RPMI7951 (cell line): ENCODE results near the gene DYNC1I1. TPM values are rescaled to one million over a fixed set of nuclear protein-coding genes. Genes with fewer than 3 reads are reported as not detected.
A peak's percentile ranks its signal among the peaks of the same experiment; 100 is the strongest.

Source experiments
- DNase-seq: peaks from one replicate; pipeline ENCODE4 v3.0.0-alpha.2; 2012; ENCODE audit warnings: low read depth
- total RNA-seq: library from RNA; depleted of rRNA; stranded (reverse); fragments of >200 nt; shearing (Covaris generic); gene quantifications from 2 replicates; pipeline ENCODE4 v1.2.3, GENCODE V29; 2014

DYNC1I1 gene
- total RNA-seq, 1 experiment from 2014 or later: 2.5 TPM

DNA sequence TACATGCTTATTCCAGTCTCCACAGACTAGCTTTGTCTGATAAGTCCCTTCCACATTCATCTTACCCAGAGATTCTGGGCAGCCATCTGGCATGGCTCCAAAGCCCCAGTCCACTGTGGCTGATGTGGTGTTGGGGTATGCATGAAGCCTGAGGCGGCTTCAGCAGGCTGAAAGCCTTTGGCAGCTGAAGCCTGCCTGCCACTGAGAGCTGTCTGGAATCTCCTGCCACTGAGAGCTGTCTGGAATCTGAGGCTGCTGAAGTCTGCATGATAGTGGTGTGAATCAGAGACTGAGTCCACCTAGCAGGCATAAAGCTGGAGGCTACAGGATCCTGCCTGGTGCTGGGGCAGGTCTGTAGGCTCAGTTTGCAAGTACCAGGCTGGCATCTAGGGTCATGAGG, 87.1 kb downstream of the DYNC1I1 start:
- DNase-seq: peak; percentile 94

DNA sequence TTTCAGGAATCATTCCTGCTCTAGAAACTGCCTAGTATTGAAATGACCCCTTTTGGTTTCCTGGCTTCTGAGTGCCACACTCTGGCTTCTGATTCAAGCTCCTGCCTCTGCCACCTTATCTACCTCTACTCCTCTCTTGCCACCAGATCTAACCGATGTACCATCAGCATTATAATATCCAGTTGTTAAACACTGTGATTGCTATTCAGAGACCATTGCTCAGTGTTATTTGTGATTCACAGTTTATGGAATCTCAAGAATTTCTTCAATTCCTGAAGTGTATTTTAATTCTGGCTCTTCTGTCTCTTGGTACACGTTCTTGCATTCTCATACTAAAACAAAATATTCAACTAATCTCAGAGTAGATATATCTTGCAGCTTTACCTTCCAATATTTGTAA, 88.7 kb downstream of the DYNC1I1 start:
- peak; percentile 29 for DNase-seq

DNA sequence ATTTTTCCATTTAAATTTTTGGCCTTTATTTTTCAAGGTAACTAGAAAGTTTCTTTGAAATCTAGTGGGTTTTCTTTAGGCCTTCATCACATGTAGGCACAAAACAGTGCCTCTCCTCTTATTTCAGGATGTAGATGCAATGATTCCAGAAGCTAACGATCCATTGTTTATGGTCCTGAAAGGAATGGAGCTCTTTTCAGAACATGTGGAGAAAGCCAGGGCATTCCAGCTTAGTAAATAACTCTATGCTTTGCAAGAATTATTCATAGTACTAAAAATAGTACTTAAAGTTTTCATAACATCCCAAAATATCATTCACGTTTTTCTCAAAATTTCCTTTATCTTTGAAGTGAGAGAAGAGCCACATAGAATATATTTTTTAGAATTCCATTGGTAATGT, 91.3 kb downstream of the DYNC1I1 start:
- DNase-seq: no peak

DNA sequence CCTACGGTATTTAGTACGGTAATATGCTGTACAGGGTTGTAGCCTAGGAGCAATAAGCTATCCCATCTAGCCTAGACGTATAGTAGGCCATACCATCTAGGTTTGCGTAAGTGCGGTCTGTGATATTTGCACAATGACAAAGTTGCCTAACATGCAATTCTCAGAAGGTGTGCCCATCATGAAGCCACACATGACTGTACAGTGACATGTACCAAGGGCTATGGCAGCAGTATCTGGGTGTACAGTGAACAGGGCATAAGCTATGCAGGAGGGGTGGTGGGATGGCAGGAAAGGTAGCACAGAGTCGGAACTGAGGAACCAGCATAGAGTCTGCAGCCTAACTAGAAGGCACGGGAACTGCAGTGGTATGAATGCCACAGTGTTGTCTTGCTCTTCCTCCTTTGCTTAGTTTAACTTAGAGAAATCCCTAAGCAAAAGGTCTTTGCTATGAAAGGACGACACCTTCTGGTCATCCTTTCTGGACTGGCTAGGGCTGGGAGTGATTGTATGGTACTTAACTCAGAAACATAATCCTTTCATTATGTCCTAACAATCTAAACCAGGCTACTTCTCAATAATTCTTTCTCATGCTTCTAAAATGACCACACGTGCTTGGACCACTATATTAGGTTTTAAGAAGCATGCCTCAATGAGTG, 93.5 kb downstream of the DYNC1I1 start:
- peak; percentile 28 for DNase-seq

DNA sequence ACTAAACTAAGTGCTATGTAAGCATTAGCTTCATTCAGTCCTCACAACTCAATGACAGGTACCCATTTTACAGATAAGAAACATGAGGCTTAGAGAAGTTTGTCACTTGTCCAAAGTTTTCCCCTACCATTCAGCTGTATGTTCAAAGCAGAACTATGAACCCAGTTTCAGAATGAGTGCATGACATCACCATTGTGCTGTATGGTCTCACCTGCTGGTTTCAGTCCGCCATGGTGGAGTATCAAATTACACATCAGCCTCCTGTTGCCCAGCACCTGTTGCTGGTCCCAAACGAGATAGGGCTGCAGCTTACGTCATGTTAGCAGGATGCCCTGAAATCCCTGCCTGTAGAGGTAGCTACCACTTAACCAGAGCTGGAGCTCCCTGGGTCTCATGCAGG, 95.0 kb downstream of the DYNC1I1 start:
- DNase-seq: no peak

DNA sequence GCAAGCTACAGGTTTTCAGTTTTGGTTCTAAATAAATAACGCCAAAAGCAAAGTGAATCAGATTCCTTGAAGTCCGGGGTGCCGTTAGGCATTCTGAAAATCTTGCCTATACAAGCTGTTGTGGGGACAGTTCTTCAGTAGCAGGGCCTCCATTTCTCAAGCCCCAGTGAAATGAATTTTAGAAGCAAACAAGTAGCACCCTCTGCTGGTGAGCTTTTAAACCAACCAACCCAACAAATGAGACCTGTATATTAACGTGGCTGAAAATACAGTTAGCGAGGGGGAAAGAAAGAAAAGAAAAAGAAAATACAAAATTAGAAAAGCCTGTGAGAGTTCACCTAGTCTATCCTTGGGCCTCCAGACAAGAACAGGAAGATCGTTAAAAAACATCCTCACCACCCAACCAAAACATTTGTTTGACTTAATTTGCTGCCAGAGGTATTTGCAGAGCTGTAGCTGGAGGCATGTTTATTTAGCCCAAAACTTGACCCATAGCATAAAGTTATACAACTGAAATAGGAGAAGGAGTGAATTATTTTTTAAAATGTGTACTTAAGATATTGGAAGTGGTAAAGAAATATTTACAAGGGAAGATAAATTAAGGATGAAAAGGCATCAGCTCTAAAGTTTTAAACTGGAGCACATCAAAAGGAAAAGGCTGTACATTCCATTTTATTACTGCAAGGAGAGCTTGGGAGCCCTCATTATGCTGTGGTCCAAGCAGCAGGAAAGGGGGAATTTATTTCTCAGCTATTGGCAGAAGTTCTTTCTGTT, 98.9 kb downstream of the DYNC1I1 start:
- DNase-seq: peak; percentile 58

DNA sequence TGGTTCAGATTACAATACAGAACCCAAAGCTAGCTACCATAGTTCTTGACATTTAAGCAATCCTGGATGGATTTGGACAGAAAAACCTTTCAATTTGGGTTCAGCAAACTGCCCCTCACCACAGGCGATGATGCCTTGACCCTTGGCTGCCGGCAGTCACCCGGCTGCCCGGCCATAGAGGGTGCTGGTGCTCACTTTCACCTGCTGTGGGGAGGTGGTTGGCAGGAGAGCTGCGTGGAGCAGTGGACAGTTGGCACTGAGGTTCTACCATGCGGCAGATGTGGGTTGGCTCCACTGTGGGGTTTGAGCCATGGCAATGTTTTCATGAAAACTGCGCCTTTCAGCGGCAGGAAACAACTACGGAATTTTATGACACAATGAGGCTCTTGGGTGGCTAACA, 99.5 kb downstream of the DYNC1I1 start:
- no peak for DNase-seq

DNA sequence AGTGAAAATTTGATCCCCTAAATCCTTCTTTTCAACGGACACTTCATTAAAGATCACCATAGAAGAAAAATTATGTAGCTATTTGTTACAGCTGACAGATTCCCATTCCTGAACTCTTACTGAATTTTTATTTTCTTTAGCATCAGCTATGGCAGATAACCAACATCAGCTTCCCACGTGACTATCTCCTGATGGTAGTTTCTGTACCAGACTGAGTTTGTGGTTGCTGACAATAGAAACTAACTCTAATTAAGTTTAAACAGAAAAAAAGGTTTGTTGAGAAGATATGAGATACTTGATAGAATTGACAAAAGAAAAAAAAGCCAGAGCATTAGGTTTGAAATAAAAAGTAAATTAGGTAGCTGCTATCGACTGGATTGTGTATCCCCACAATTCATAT, 101.8 kb downstream of the DYNC1I1 start:
- no peak for DNase-seq

DNA sequence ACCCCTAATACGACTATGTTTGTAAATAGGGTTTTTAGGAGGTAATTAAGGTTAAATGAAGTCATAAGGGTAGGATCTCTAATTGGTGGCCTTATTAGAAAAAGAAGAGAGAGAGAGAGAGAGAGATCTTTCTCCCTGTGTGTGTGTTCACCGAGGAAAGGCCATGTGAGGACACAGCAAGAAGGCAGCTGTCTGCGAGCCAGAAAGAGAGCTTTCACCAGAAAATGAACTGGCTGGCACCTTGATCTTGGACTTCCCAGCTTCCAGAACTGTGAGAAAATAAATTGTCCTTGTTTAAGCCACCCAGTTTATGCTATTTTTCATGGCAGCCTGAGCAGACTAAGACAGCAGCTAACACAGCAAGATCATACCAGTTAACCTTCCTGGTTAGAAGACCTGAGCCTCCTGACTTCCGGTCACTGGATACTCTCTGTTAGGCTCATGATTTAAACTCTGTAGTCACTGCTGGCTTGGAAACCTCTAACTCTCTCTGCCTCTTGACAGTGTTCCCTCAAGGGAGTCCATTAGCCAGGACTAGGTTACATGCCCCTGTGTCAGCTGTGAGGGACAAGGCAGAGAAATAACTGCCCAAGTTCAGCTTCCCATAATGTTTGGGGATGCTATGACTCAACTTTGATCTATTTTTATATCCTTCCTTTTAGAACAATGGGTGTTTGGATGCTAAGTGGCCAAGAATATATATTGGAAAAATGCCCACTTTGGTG, 102.3 kb downstream of the DYNC1I1 start:
- DNase-seq: peak; percentile 39

DNA sequence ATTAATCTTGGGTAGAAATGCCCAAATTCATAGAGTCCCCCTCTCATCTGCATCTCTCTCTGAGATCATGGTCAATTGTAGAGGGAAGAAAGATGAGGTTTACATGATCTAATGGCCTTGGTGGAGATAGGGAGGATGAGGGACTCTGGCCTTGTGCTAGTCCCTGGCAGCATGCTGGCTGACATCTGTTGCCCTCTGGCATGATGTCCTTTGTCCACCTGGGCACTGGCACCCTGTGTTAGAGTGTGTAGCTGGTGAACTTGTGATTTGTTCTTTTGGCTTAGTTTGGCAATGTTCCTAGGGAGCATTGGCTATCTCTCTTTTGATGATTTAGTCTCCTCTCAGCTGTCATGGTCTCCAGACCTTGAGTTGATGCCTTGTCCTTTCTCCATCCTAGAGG, 103.2 kb downstream of the DYNC1I1 start:
- DNase-seq: no peak

DNA sequence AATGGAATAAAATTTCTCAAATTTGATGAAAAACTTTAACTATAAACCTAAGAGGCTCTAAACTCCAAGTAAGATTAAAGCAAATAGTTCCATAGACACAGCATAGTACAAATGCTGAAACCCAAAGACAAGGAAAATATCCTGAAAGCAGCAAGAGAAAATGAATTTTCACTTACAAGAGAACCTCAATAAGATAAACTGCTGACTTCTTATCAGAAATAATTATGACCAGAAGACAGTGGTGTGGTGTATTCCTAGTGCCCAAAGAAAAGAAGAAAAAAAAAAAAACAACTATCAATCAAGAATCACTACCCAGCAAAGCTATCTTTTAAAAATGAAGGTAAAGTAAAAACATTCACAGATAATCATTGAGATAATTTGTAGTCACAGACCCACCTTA, 106.3 kb downstream of the DYNC1I1 start:
- no peak for DNase-seq

DNA sequence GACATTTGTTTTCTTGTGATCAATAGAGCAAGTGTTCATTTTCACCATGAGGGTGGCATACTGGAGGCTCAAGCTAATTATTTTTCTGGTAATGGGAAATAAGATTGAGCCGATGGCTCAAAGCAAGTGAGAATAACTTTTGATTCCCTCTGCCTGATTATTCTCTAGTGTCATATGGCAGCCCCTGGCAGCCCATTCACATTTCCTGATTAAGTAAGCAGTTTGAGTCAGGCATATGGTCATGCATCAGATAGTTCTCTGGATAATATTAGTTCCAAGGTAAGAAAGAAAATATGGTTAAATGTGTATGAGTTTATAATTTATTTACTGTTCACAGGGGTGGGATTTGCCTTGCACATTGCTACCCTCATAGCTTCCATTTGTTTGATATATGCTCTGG, 109.2 kb downstream of the DYNC1I1 start:
- DNase-seq: no peak

DNA sequence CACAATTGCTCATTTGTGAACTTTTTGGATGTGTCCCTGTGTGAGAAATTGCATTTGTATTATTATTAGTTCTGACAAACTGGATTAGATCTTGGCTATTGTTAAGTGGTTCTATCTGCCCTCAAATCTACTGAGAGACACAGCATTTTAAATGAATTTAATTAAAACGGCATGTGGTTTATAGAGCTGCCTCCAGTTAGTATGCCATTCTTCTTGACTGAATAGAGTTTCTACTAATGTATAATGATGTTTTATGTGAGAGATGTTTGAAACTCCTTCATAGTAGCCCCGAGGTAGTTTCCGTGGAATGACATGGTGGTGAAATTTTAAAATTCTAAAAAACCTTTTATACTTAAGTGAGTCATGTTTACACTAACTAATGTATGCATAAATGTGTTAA, 110.9 kb downstream of the DYNC1I1 start:
- peak; percentile 44 for DNase-seq

DNA sequence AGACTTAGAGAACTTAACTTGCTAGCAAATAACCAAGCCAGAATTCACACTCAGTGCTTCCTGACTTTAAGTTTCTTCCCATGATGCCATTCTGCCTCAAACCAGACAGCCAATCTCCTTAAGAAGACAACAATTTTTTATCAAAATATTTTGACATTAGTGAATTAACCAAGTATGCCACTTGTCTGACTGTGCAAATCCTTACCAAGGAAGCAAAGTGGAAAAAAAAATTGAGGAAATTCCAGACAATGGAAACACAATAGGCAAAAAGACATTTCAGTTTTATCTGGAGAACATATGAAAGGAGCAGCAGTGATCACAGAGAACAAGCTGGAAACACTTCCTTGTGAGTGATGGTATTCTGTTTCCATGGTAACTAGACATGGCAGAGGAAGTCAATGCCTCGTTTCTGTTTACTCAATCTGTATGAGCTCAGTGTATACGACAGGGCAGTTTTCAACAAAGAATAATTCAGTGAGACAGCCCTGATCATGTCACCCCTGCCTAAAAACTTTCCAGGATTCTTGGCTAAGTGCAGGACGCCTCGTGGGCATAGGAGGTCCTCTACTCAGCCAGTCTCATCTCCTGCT, 114.2 kb downstream of the DYNC1I1 start:
- DNase-seq: peak; percentile 62

DNA sequence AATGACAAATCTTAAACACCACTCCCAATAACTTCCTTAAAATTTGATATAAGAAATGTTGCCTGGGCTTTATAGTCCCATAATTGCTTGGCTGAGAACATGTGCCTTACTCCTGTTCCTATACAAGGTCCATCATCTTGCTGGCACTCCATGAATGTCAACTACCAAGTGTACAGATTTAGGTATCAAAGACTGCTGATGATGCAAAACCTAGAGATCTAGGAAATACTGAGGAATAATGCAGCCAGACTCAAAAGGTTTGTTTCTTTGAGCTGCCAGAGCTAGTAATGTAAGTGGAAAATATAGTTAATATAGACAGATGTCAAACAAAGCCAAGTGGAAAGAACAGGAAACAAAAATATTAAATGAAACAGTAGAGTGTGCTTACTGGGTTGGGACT, 121.1 kb downstream of the DYNC1I1 start:
- no peak for DNase-seq

DNA sequence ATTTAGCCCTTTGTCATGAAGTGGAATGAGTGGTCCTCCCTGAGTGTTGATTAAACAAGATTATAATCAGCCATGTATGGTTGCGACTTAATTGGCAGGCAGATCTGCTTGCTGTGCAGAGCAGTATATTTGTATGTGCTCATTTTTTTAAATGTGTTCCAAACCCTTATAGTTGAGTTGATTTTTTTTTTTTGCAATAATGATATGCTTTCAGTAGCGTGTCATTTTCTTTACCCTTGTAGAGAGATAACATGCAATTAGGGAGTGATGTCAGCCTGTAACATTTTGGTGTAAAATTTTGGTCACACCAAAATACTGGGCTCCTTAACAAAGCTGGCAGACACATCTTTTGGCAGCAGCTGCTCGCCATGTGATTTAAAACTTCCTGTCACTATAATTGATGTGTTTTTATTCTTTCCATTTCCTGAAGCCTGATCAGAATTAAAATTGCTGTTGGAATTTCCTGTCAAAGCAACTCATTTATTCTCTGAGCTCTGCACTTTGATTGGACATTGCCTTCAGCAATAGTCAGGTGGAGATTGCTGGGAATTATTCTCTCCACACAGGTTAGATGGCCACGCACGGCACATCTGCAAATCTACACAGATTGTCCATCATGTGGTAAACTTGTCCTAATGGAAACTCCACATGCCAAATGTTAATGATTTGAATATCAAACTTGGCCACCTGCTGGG, 125.3 kb downstream of the DYNC1I1 start:
- DNase-seq: no peak

DNA sequence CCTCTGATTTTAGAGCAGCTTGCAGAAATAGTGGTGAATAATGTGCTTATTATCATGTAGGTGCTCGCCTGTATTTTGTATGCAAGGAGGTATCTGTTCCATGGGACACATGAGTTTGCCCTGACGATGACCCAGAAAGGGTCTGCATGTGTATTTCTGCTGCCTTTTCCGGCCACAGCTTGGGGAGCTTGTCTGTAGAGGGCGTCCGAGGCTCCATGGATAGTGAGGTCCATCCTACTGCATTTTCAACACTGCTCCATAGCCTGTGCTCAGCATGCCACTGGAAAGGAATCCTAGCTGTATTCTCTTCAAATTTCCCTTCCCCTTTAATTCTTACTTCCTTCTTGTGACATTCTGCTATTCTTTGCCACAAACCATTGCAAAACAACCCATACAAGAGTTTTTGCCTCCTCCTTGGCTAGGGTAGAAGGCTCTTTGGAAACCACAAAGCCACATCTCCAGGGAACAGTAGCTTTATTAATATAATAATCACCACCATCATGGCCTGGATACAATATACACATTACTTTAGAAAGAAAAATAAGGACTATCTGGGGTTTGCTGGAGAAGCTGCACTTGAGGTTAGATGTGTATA, 127.7 kb downstream of the DYNC1I1 start:
- DNase-seq: peak; percentile 13

DNA sequence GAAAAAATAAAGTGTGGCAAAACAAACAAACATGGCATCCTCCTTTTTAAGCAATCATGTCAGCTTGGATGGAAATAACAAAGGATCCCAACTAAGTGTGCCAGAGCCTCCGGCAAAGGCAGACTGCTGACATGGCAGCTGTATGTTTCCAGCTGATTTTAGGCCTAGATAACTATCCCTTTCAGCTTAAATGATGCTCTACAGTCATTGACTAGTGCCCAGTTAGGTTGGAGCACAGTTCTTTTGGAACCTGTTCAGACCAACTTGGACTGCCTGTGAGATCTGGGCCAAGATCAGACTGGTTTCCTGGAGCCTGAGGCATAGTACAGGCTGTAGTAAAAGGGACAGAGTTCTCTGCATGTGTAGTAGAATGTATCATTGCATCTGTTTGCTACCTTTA, 128.7 kb downstream of the DYNC1I1 start:
- peak; percentile 42 for DNase-seq

DNA sequence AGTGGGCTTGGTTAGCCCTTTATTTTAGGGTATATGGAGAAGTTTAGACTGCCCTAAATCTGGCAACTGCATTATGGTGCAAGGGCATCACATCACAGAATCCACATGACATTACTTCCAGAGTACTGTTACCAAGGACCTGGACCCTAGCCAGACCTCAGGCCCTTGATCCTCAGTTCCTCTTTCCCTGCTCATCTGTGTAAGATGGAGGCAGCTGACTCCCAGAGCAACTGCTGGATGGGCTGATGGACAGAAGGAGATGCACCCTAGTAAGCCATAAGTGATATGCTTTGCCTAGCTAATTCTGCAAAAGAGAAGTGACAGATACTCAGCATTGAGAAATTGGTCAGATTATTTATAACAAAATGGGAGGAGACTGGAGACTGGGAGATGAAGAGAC, 131.7 kb downstream of the DYNC1I1 start:
- no peak for DNase-seq

DNA sequence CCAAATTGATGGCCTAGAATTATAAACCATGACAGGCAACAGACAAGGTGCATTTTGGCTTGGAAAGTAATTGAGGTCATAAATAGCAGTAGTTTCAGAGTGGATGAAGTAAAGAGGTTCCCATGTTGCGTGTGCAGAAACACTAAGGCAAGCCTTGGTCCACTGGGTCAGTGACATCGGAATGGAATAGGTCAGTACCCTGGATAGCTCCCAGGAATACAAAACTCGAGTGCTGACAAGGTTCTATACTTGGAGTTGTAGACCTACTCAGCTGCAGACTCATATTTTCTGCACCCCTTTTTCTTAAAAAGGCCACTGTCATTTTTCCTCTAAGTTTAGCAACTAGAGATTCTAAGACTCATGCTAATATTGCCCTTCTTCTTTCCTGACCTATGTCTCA, 132.8 kb downstream of the DYNC1I1 start:
- no peak for DNase-seq

DNA sequence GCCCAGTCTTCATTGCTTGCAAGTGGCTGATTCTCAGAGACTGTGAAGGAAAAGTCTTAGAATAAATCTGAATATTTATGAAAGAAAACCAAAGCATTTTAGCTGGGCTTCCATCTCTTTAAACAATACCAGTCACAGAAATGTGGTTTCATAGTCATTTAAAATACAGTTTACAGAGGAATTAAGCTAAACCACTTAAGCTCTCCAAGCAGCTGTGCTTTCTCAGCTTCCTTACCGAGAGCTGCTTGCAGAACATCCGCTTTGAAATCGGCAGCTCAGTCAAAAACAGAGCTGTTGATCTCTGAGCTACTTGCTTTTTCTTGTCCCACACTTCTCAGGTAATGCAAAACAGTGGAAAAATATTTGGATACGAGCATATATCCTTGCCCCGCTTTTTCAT, 134.5 kb downstream of the DYNC1I1 start:
- no peak for DNase-seq

DNA sequence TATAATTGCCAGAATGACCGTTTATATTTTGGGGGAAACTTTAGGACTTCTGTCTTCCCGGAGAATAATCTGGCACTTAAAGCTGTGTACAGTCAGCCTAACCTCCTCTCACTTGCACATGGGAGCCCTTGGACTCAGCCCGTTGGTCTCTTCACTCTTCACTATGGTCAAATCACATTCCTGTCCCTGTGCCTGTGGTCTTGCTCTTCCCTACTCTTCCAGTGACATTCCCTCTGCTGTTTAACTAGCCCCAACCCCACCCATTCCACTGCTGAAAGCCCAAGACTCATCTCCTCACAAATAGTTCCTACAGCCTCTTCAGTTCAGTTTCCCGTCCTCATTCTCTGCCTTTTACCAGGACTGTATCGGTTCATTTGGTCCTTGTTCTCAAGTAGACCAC, 135.0 kb downstream of the DYNC1I1 start:
- no peak for DNase-seq
